SW 1271 (cell line): Measurements from ENCODE around the gene ZSCAN20.

Experiments used
- DNase-seq, 2 experiments: peaks; one replicate each; lab custom pipeline; 2025; lab: John Stamatoyannopoulos, UW

Gene ZSCAN20

GRCh38 chr1:33443705-33444180 lies 28.7 kb upstream of the ZSCAN20 start:
- DNase-seq, result no peak

- DNase-seq, result no peak
Observed at GRCh38 chr1:33445108-33445507, 27.3 kb upstream of the ZSCAN20 start.

- DNase-seq, result no peak
Observed at GRCh38 chr1:33446590-33446989, 25.9 kb upstream of the ZSCAN20 start.

- DNase-seq, result no peak
Observed at GRCh38 chr1:33454646-33455282, 17.7 kb upstream of the ZSCAN20 start.

GRCh38 chr1:33455539-33456501 lies 16.6 kb upstream of the ZSCAN20 start:
- DNase-seq, result peak in 1 of 2 experiments; percentile 74

- DNase-seq, result no peak
Observed at GRCh38 chr1:33456502-33456886, 16.0 kb upstream of the ZSCAN20 start.

- no peak for DNase-seq
Observed at GRCh38 chr1:33459691-33460090, 12.8 kb upstream of the ZSCAN20 start.

GRCh38 chr1:33460144-33460543 lies 12.3 kb upstream of the ZSCAN20 start:
- no peak for DNase-seq

- DNase-seq, result no peak
Observed at GRCh38 chr1:33460947-33461629, 11.4 kb upstream of the ZSCAN20 start.

GRCh38 chr1:33462405-33463164 lies 9.9 kb upstream of the ZSCAN20 start:
- DNase-seq, result no peak

- DNase-seq, result no peak
Observed at GRCh38 chr1:33464552-33464951, 7.9 kb upstream of the ZSCAN20 start.

- no peak for DNase-seq
Observed at GRCh38 chr1:33465316-33465715, 7.1 kb upstream of the ZSCAN20 start.

- no peak for DNase-seq
Observed at GRCh38 chr1:33466159-33466558, 6.3 kb upstream of the ZSCAN20 start.

GRCh38 chr1:33468011-33468410 lies 4.4 kb upstream of the ZSCAN20 start:
- DNase-seq, result no peak

- DNase-seq, result no peak
Observed at GRCh38 chr1:33468531-33468930, 3.9 kb upstream of the ZSCAN20 start.

GRCh38 chr1:33468967-33469366 lies 3.5 kb upstream of the ZSCAN20 start:
- DNase-seq, result no peak

- DNase-seq, result no peak
Observed at GRCh38 chr1:33469691-33470090, 2.8 kb upstream of the ZSCAN20 start.

GRCh38 chr1:33470495-33471012 lies 1.9 kb upstream of the ZSCAN20 start:
- peak in 1 of 2 experiments; percentile 71 for DNase-seq

GRCh38 chr1:33471416-33471815 lies 1.0 kb upstream of the ZSCAN20 start:
- no peak for DNase-seq

- no peak for DNase-seq
Observed at GRCh38 chr1:33473900-33474299, 1.5 kb downstream of the ZSCAN20 start.

- DNase-seq, result no peak
Observed at GRCh38 chr1:33477451-33477850, 5.0 kb downstream of the ZSCAN20 start.

GRCh38 chr1:33482412-33482811 lies 10.0 kb downstream of the ZSCAN20 start:
- DNase-seq, result no peak
